WTC11 (cell line): Measurements from ENCODE around the gene PPP4R3B. TPM values are rescaled to one million over a fixed set of nuclear protein-coding genes. Genes with fewer than 3 reads are reported as not detected.

Source experiments
- ATAC-seq: fragments of 200-7000 bp; cut with Tn5 transposase; 2 replicates; pipeline ENCODE4 v1.10.0; 2021; ENCODE audit warnings: mild to moderate bottlenecking, moderate library complexity
- Bru-seq: library from RNA; stranded (reverse); fragments of 400-500 nt; gene quantifications from one replicate; lab custom pipeline; 2021; lab: Mats Ljungman, UMichigan
- CTCF ChIA-PET: fragments of 300-600 bp; sonication (Branson Sonifier 250); formaldehyde crosslinking; loops from one replicate; lab custom pipeline; 2021; ENCODE audit warnings: antibody characterized with exemption; lab: Charles Lee
- POLR2A ChIA-PET: fragments of 350-600 bp; sonication (Branson Sonifier 250); formaldehyde crosslinking; loops from one replicate; lab custom pipeline; 2021; ENCODE audit warnings: antibody characterized with exemption; lab: Charles Lee
- DNase-seq: peaks from one replicate; pipeline ENCODE4 v3.0.0; 2021; ENCODE audit warnings: low spot score
- H3K27ac Mint-ChIP-seq: 2 replicates; pipeline ENCODE4 v1.8.0; 2021; ENCODE audit warnings: mixed read lengths
- H3K27me3 Mint-ChIP-seq: 2 replicates; pipeline ENCODE4 v1.8.0; 2021; ENCODE audit warnings: low read depth, mild to moderate bottlenecking, moderate library complexity, mixed read lengths
- H3K36me3 Mint-ChIP-seq: 2 replicates; pipeline ENCODE4 v1.8.0; 2021; ENCODE audit warnings: mixed read lengths
- H3K4me1 Mint-ChIP-seq: 2 replicates; pipeline ENCODE4 v1.8.0; 2022; ENCODE audit warnings: mixed read lengths
- H3K4me3 Mint-ChIP-seq: 2 replicates; pipeline ENCODE4 v1.8.0; 2021; ENCODE audit warnings: mild to moderate bottlenecking, moderate library complexity, mixed read lengths
- H3K9me3 Mint-ChIP-seq: 2 replicates; pipeline ENCODE4 v1.8.0; 2021; ENCODE audit warnings: mixed read lengths
- ARID4B ChIP-seq: sonication (generic); formaldehyde crosslinking; IDR thresholded peaks from 2 replicates; pipeline ENCODE4 v1.8.0; 2023; ENCODE audit warnings: missing genetic modification reagents, mild to moderate bottlenecking, borderline replicate concordance
- E2F1 ChIP-seq: sonication (generic); formaldehyde crosslinking; IDR thresholded peaks from 2 replicates; pipeline ENCODE4 v1.8.0; 2022; ENCODE audit warnings: mild to moderate bottlenecking, missing genetic modification reagents
- ELF4 ChIP-seq: sonication (generic); formaldehyde crosslinking; IDR thresholded peaks from 2 replicates; pipeline ENCODE4 v1.8.1; 2022; ENCODE audit warnings: low read depth, mild to moderate bottlenecking, moderate library complexity, missing genetic modification reagents
- IRF2 ChIP-seq: sonication (generic); formaldehyde crosslinking; IDR thresholded peaks from 2 replicates; pipeline ENCODE4 v1.8.0; 2022; ENCODE audit warnings: low read depth, missing genetic modification reagents, borderline replicate concordance
- MXD4 ChIP-seq: fragments of 250-450 bp; sonication (Bioruptor Pico); IDR thresholded peaks from 2 replicates; pipeline ENCODE4 v1.8.0; 2021; ENCODE audit warnings: mild to moderate bottlenecking, moderate library complexity, borderline replicate concordance
- NFATC4 ChIP-seq: fragments of 250-450 bp; sonication (Bioruptor Pico); IDR thresholded peaks from 2 replicates; pipeline ENCODE4 v1.9.0; 2021; ENCODE audit warnings: mild to moderate bottlenecking
- NFE2L1 ChIP-seq: sonication (generic); formaldehyde crosslinking; IDR thresholded peaks from 2 replicates; pipeline ENCODE4 v1.8.1; 2023; ENCODE audit warnings: missing genetic modification reagents
- NFYB ChIP-seq: sonication (generic); formaldehyde crosslinking; conservative IDR thresholded peaks from 2 replicates; pipeline ENCODE4 v1.8.0; 2022; ENCODE audit warnings: low read depth, missing genetic modification reagents
- SMAD4 ChIP-seq: sonication (generic); formaldehyde crosslinking; IDR thresholded peaks from 2 replicates; pipeline ENCODE4 v1.8.0; 2022; ENCODE audit warnings: mild to moderate bottlenecking, missing genetic modification reagents
- SP1 ChIP-seq: sonication (generic); formaldehyde crosslinking; conservative IDR thresholded peaks from 2 replicates; pipeline ENCODE4 v1.8.1; 2022; ENCODE audit warnings: missing genetic modification reagents
- TCF7 ChIP-seq: sonication (generic); formaldehyde crosslinking; IDR thresholded peaks from 2 replicates; pipeline ENCODE4 v1.8.0; 2022; ENCODE audit warnings: mild to moderate bottlenecking, low read depth, missing genetic modification reagents, moderate library complexity
- ZBTB21 ChIP-seq: sonication (generic); formaldehyde crosslinking; IDR thresholded peaks from 2 replicates; pipeline ENCODE4 v1.8.1; 2023; ENCODE audit warnings: mild to moderate bottlenecking, missing genetic modification reagents, borderline replicate concordance
- ZMAT4 ChIP-seq: fragments of 250-450 bp; sonication (Bioruptor Pico); IDR thresholded peaks from 2 replicates; pipeline ENCODE4 v1.9.0; 2021; ENCODE audit warnings: mild to moderate bottlenecking
- ZNF121 ChIP-seq: sonication (generic); formaldehyde crosslinking; IDR thresholded peaks from 2 replicates; pipeline ENCODE4 v1.8.0; 2023; ENCODE audit warnings: missing genetic modification reagents
- ZNF219 ChIP-seq: sonication (generic); formaldehyde crosslinking; IDR thresholded peaks from 2 replicates; pipeline ENCODE4 v1.8.0; 2023; ENCODE audit warnings: missing genetic modification reagents, mild to moderate bottlenecking, borderline replicate concordance
- ZNF232 ChIP-seq: sonication (generic); formaldehyde crosslinking; IDR thresholded peaks from 2 replicates; pipeline ENCODE4 v1.8.0; 2022; ENCODE audit warnings: mild to moderate bottlenecking, missing genetic modification reagents
- ZNF281 ChIP-seq: sonication (generic); formaldehyde crosslinking; IDR thresholded peaks from 2 replicates; pipeline ENCODE4 v1.8.0; 2023; ENCODE audit warnings: mild to moderate bottlenecking, missing genetic modification reagents
- ZNF416 ChIP-seq: fragments of 250-450 bp; sonication (Bioruptor Pico); IDR thresholded peaks from 2 replicates; pipeline ENCODE4 v1.9.0; 2021; ENCODE audit warnings: mild to moderate bottlenecking, inconsistent platforms
- ZNF423 ChIP-seq: fragments of 250-450 bp; sonication (Bioruptor Pico); IDR thresholded peaks from 2 replicates; pipeline ENCODE4 v2.1.2; 2022; ENCODE audit warnings: mild to moderate bottlenecking, moderate library complexity
- long read RNA-seq, 3 experiments: library from RNA in 1 of 3; library from capped mRNA in 1 of 3; library from polyadenylated mRNA in 1 of 3; unstranded in 2 of 3; stranded (forward) in 1 of 3; transcript quantifications; one replicate each; pipeline ENCODE4 v2.0.0, GENCODE V29; 2021
- total RNA-seq: library from RNA; stranded (reverse); gene quantifications from 3 replicates; pipeline ENCODE4 v1.2.3, GENCODE V29; 2021
- TF ChIP-seq, protein P1 (sequence below): sonication (generic); formaldehyde crosslinking; IDR thresholded peaks from 2 replicates; pipeline ENCODE4 v1.8.1; 2022; ENCODE audit warnings: missing genetic modification reagents, borderline replicate concordance
- TF ChIP-seq, protein P2 (sequence below): sonication (generic); formaldehyde crosslinking; IDR thresholded peaks from 2 replicates; pipeline ENCODE4 v1.8.0; 2022; ENCODE audit warnings: mild to moderate bottlenecking, missing genetic modification reagents
- TF ChIP-seq, protein P3 (sequence below): sonication (generic); formaldehyde crosslinking; IDR thresholded peaks from 2 replicates; pipeline ENCODE4 v1.8.0; 2022; ENCODE audit warnings: mild to moderate bottlenecking, missing genetic modification reagents
- TF ChIP-seq, protein P4 (sequence below): sonication (generic); formaldehyde crosslinking; conservative IDR thresholded peaks from 2 replicates; pipeline ENCODE4 v1.8.1; 2022; ENCODE audit warnings: mild to moderate bottlenecking, missing genetic modification reagents

Gene PPP4R3B
- 38.2 to 41.4 TPM (median 39.0 TPM) in 3 replicates for total RNA-seq
- Bru-seq, nascent RNA: percentile 84 among the genes with signal in this experiment
- long read RNA-seq, experiment 1, full-length matches to known transcripts: 159 of 302 reads
- long read RNA-seq, experiment 1, partial matches to known transcripts: 55 of 302 reads
- long read RNA-seq, experiment 1, other reads (novel, unspliced or antisense): 88 of 302 reads
- long read RNA-seq, experiment 2, partial matches to known transcripts: 17 of 64 reads
- long read RNA-seq, experiment 2, other reads (novel, unspliced or antisense): 47 of 64 reads
- long read RNA-seq, experiment 3, full-length matches to known transcripts: 3 of 36 reads
- long read RNA-seq, experiment 3, partial matches to known transcripts: 18 of 36 reads
- long read RNA-seq, experiment 3, other reads (novel, unspliced or antisense): 15 of 36 reads

GRCh38 chr2:55617175-55618024 is at the start of gene PPP4R3B:
Gene PPP4R3B (minus strand): TSS chr2:55617622. CDS start chr2:55617285, 337 bp downstream.
- ChIA-PET CTCF (interaction anchor here (0.7 to 1.0 kb wide), 2 partner anchors 44 to 98 kb away, joined by 3 to 4 read pairs; partner anchors contain the start of gene CFAP36), POLR2A (interaction anchor here (1.0 kb wide), 2 partner anchors 98 to 198 kb away, joined by 3 to 4 read pairs; partner anchors contain the start of genes CCDC88A and CFAP36)
- Mint-ChIP-seq H3K4me3 (no peak within 1 kb of the TSS), H3K9me3 (no peaks in the 10 kb centered on the region), H3K4me1 (peaks cover 21% of the 10 kb centered on the region), H3K27me3 (no peaks in the 10 kb centered on the region), H3K27ac (no peak within 1 kb of the TSS), H3K36me3 (peaks cover 22% of the 10 kb centered on the region)
- DNase-seq (peak; percentile 99), ATAC-seq (peak; percentile 90)
- TF ChIP-seq ZNF219 (CRISPR knock-in tag) (peak; percentile 71; the same call in 1 of the 2 replicates), ELF4 (CRISPR knock-in tag) (no peak), ZNF121 (CRISPR knock-in tag) (no peak), ZNF281 (CRISPR knock-in tag) (0 out of 2 replicates have a peak, but pooled peaks have one; percentile 19), SMAD4 (CRISPR knock-in tag) (no peak), TCF7 (CRISPR knock-in tag) (no peak), ZMAT4 (CRISPR knock-in tag) (no peak), ZNF423 (no peak), SP1 (CRISPR knock-in tag) (peak; percentile 95), ZBTB21 (CRISPR knock-in tag) (no peak), NFYB (CRISPR knock-in tag) (peak; percentile 81), ARID4B (peak; percentile 93), ZNF416 (CRISPR knock-in tag) (peak; percentile 14; the same call in 1 of the 2 replicates), IRF2 (CRISPR knock-in tag) (no peak), NFATC4 (CRISPR knock-in tag) (no peak), MXD4 (CRISPR knock-in tag) (no peak), NFE2L1 (CRISPR knock-in tag) (peak; percentile 80), E2F1 (CRISPR knock-in tag) (no peak), ZNF232 (CRISPR knock-in tag) (no peak)
- TF ChIP-seq, protein P1, sequence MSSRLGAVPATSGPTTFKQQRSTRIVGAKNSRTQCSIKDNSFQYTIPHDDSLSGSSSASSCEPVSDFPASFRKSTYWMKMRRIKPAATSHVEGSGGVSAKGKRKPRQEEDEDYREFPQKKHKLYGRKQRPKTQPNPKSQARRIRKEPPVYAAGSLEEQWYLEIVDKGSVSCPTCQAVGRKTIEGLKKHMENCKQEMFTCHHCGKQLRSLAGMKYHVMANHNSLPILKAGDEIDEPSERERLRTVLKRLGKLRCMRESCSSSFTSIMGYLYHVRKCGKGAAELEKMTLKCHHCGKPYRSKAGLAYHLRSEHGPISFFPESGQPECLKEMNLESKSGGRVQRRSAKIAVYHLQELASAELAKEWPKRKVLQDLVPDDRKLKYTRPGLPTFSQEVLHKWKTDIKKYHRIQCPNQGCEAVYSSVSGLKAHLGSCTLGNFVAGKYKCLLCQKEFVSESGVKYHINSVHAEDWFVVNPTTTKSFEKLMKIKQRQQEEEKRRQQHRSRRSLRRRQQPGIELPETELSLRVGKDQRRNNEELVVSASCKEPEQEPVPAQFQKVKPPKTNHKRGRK: no peak
- TF ChIP-seq, protein P2, sequence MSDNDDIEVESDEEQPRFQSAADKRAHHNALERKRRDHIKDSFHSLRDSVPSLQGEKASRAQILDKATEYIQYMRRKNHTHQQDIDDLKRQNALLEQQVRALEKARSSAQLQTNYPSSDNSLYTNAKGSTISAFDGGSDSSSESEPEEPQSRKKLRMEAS (CRISPR knock-in tag): peak; percentile 95
- TF ChIP-seq, protein P3, sequence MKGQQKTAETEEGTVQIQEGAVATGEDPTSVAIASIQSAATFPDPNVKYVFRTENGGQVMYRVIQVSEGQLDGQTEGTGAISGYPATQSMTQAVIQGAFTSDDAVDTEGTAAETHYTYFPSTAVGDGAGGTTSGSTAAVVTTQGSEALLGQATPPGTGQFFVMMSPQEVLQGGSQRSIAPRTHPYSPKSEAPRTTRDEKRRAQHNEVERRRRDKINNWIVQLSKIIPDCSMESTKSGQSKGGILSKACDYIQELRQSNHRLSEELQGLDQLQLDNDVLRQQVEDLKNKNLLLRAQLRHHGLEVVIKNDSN: peak; percentile 46; the same call in 1 of the 2 replicates
- TF ChIP-seq, protein P4, sequence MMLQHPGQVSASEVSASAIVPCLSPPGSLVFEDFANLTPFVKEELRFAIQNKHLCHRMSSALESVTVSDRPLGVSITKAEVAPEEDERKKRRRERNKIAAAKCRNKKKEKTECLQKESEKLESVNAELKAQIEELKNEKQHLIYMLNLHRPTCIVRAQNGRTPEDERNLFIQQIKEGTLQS (CRISPR knock-in tag): no peak
